Measurements from ENCODE around the gene PDE3A. TPM values are rescaled to one million over a fixed set of nuclear protein-coding genes. Genes with fewer than 3 reads are reported as not detected.
A peak's percentile ranks its signal among the peaks of the same experiment; 100 is the strongest.

The PDE3A gene
- total and polyA plus RNA-seq, 2 donors from 2014 or later: 3.3 to 18.3 TPM

GRCh38 chr12:20370014-20370386 is 1.7 kb downstream of the PDE3A start:
- H3K27ac ChIP-seq (ENCODE audit: low read depth in 2 of 2, low read length in 2 of 2): peak overlapping the region; percentile 91

GRCh38 chr12:20370866-20371519 is 2.7 kb downstream of the PDE3A start:
- TF ChIP-seq CTCF (IDR thresholded peaks at IDR 0.05; ENCODE audit: borderline replicate concordance, extremely low read depth, insufficient read depth): no peak
- Histone ChIP-seq H3K27ac (ENCODE audit: low read depth in 2 of 2, low read length in 2 of 2) (peak overlapping the region in 1 of 2 donors; percentile 23), H3K4me3 (ENCODE audit: low read length in 3 of 3) (peak overlapping the region; percentile 36 to 76 (median 73)), H3K9me3 (ENCODE audit: control insufficient read depth in 2 of 3, insufficient read depth in 1 of 3, low read length in 3 of 3) (no peaks in the 10 kb centered on the region), H3K27me3 (ENCODE audit: control insufficient read depth, insufficient read depth, low read length) (no peaks in the 10 kb centered on the region), H3K4me1 (ENCODE audit: control insufficient read depth in 2 of 3, insufficient read depth in 2 of 3, low read depth in 1 of 3, low read length in 3 of 3) (peaks cover 0 to 5% (median 0%) of the 10 kb centered on the region in 3 donors), H3K9ac (ENCODE audit: low read length in 3 of 3) (peak overlapping the region in 2 of 3 donors; percentile 28 to 61), H3K36me3 (ENCODE audit: control insufficient read depth in 2 of 3, insufficient read depth in 3 of 3, low read length in 3 of 3) (no peaks in the 10 kb centered on the region)
- FAIRE-seq (no peak), DNase-seq (no peak)
- intact Hi-C loops (cut with DNase I): no loop called here

More at GRCh38 chr12:20370014-20370386, 1.7 kb downstream of the PDE3A start:
- intact Hi-C loops (cut with DNase I): no loop called here
- H3K9ac ChIP-seq (ENCODE audit: low read length in 3 of 3): peak overlapping the region; percentile 30 to 78 (median 61)
- peak overlapping the region; percentile 73 to 81 (median 76) for H3K4me3 ChIP-seq (ENCODE audit: low read length in 3 of 3)
- H3K4me1 ChIP-seq (ENCODE audit: control insufficient read depth in 2 of 3, insufficient read depth in 2 of 3, low read depth in 1 of 3, low read length in 3 of 3): peaks cover 0 to 5% (median 0%) of the 10 kb centered on the region in 3 donors
- H3K9me3 ChIP-seq (ENCODE audit: control insufficient read depth in 2 of 3, insufficient read depth in 1 of 3, low read length in 3 of 3): no peaks in the 10 kb centered on the region
- TF ChIP-seq CTCF (IDR thresholded peaks at IDR 0.05; ENCODE audit: borderline replicate concordance, extremely low read depth, insufficient read depth): no peak
- H3K36me3 ChIP-seq (ENCODE audit: control insufficient read depth in 2 of 3, insufficient read depth in 3 of 3, low read length in 3 of 3): no peaks in the 10 kb centered on the region
- FAIRE-seq (no peak), DNase-seq (peak in 3 of 5 donors; percentile 44 to 77 (median 68))
- H3K27me3 ChIP-seq (ENCODE audit: control insufficient read depth, insufficient read depth, low read length): no peaks in the 10 kb centered on the region

GRCh38 chr12:20372326-20373096 is 4.2 kb downstream of the PDE3A start:
- Histone ChIP-seq H3K4me1 (ENCODE audit: control insufficient read depth in 2 of 3, insufficient read depth in 2 of 3, low read depth in 1 of 3, low read length in 3 of 3) (peaks cover 0 to 5% (median 0%) of the 10 kb centered on the region in 3 donors), H3K4me3 (ENCODE audit: low read length in 3 of 3) (peak overlapping the region; percentile 3 to 33 (median 18)), H3K27me3 (ENCODE audit: control insufficient read depth, insufficient read depth, low read length) (no peaks in the 10 kb centered on the region), H3K9ac (ENCODE audit: low read length in 3 of 3) (peak overlapping the region in 1 of 3 donors; percentile 18), H3K36me3 (ENCODE audit: control insufficient read depth in 2 of 3, insufficient read depth in 3 of 3, low read length in 3 of 3) (no peaks in the 10 kb centered on the region), H3K27ac (ENCODE audit: low read depth in 2 of 2, low read length in 2 of 2) (peak overlapping the region in 1 of 2 donors; percentile 32), H3K9me3 (ENCODE audit: control insufficient read depth in 2 of 3, insufficient read depth in 1 of 3, low read length in 3 of 3) (no peaks in the 10 kb centered on the region)
- TF ChIP-seq CTCF (IDR thresholded peaks at IDR 0.05; ENCODE audit: borderline replicate concordance, extremely low read depth, insufficient read depth): no peak
- DNase-seq (no peak), FAIRE-seq (no peak)
- intact Hi-C loops (cut with DNase I): no loop called here

All from kidney (tissue), 14 donors.